Fibroblast of pulmonary artery (primary cell): Measurements from ENCODE around the gene TARBP2.

Experiments
- DNase-seq: peaks from one replicate; pipeline ENCODE4 v3.0.0-alpha.2; 2010; ENCODE audit warnings: low read depth
- H3K4me3 ChIP-seq: replicated peaks from 2 replicates; pipeline ENCODE4 v1.5.1; 2011; ENCODE audit warnings: low read depth, mild to moderate bottlenecking, control low read depth, low read length, moderate library complexity
- TF ChIP-seq, protein P1 (sequence below): IDR thresholded peaks from 2 replicates; pipeline ENCODE4 v1.5.1; 2011; ENCODE audit warnings: mild to moderate bottlenecking, control low read depth, low read length, inconsistent platforms; ENCODE audit errors: missing control alignments

The TARBP2 gene

DNA sequence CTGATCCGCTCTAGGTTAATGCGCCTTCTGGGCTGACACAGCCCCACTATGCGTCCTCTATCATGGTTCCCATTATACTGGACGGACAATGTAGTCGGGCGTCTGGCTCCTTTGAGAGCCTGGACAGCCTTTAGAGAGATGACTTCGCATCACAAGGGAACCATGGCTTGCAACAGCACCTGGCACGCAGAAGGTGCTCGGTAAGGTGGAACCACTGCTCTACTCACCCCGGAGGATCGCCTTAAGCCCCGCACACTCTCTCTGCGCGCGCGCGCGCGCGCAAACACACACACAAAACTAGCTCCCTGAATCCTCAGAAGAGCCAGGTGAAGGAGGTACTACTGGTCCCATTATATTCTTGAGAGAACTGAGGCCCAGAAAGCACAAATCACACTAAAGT is 8.9 kb upstream of the TARBP2 start:
- no peak for DNase-seq
- TF ChIP-seq, protein P1, sequence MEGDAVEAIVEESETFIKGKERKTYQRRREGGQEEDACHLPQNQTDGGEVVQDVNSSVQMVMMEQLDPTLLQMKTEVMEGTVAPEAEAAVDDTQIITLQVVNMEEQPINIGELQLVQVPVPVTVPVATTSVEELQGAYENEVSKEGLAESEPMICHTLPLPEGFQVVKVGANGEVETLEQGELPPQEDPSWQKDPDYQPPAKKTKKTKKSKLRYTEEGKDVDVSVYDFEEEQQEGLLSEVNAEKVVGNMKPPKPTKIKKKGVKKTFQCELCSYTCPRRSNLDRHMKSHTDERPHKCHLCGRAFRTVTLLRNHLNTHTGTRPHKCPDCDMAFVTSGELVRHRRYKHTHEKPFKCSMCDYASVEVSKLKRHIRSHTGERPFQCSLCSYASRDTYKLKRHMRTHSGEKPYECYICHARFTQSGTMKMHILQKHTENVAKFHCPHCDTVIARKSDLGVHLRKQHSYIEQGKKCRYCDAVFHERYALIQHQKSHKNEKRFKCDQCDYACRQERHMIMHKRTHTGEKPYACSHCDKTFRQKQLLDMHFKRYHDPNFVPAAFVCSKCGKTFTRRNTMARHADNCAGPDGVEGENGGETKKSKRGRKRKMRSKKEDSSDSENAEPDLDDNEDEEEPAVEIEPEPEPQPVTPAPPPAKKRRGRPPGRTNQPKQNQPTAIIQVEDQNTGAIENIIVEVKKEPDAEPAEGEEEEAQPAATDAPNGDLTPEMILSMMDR, result no peak
- peak overlapping the region; percentile 54 for H3K4me3 ChIP-seq

DNA sequence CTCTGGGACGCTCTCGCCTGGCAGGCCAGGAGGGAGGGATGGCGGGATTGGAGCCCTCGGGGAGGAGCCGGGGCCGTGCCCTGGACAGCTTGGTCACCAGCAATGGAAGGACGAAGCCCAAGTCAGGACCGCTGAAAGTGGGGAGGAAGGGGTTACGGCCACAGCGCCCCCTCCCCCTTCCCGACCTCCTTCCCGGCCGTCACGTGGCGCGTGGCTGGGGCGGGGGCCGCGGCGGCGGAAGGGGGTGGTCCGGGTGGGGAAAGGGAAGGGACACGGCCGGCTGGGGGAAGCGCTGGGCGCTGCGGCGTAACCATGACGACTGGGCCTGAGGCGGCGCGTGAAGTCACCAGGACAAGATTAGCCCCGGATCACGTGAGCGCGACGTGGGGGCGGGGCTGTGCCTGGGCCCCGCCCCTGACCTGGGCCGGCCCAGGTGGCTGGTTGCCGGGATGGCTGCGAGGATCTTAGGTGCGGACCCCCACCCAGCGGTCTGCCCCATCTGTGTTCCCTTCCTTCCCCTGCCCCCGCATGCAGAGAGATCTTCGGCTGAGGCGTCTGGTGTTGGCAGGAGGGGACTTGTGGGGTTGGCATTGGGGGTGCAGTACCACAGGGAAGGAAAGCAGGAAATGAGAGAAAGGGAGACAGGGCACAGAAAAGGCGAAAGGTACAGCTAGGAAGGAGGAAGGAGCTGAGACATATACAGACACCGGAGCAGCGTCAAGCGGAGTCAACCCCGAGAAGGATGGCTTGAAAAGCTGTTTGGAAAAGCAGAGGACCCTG is 8.1 kb upstream of the TARBP2 start:
- TF ChIP-seq, protein P1, result no peak
- DNase-seq, result peak; percentile 92
- peak overlapping the region; percentile 54 for H3K4me3 ChIP-seq

DNA sequence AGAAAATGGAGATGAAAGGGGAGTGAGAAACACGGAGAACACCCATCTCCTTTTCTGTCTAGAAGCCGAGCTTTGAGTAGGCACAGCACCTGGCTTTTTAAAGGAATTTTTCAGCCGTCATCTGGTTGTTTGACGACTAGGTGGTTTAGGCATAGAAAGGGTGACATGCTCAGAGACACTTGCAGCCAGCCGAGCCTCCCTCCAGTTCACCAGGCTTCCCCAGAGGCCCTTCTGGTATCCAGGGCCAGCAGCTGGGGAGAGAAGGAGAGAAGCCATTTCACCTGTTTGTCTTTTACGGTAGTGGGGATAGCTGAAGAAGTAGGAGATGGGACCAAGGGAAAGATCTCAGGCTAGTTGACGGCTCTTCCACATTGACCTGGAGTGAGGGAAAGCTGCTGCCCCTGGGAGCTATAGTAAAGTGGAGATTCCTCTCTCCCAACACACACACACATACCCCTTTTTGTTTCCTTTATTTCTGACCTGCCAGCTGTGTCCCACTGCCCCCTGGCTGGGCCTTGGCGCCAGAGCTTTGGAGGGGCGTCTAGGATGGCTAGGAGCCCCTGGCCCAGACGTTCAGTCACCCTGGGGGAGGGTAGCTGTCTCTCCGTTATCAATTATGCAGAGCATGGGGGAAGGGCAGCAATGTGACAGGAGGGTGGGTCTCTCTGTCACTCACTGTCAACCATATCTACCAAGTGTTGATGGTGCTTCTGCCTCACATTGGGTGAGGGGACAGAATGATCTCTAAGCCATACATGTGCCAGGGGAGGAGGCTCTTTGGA is 7.3 kb upstream of the TARBP2 start:
- TF ChIP-seq, protein P1, result no peak
- peak overlapping the region; percentile 50 for H3K4me3 ChIP-seq
- DNase-seq, result no peak

DNA sequence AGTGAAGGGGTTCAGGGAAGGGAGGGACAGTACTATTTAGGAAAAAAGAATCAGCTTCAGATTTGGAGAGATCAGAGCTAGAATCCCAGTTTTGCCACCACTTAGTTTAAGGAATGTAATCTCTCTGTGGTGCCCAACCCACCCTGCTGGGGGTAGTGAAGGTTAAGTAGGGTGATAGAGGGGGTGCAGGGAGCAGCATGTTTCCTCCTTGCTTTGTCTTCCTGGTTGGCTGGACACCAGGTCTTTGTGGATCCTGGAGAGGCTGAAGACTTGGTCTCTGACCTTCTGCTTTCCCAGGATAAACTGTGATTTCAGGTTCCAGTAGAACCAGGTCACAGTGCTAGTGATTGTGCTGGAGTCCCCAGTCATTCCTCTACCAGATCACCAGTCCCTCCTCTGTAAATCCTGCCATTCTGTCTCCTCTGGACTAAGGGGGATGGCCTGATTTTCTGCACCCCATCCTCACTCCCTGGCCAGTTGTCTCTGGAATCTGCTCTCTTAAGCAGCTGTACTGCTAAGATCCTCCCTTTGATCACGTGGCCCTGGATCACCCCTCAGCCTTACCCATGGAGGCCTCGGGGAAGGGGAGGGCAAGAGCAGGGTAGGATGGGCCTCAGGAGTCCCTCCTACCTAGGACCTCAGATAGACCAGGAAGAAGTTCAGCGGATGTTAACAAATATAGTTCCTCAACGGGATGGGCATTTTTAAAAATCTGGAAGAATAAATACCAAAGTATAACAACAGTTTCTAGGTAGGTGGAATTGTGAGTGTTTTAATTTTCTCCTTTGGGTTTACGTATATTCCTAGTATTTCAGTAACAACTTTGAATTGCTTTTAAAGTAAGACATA is 5.0 kb upstream of the TARBP2 start:
- TF ChIP-seq, protein P1, result no peak
- peak; percentile 86 for DNase-seq
- peak overlapping the region; percentile 36 for H3K4me3 ChIP-seq

DNA sequence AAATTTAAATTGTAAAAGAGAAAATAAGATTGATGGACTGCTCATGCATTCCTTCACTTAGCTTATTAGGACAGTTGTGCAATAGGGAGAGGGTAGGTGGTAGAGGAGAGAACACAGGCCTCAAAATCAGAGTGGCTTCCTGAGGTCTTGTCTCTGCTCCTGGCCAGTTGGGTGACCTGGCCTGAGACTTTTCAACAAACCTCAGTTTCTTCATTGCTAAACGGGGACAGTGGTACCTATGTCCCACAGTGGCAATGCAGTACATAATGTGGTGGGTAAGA is 4.4 kb upstream of the TARBP2 start:
- H3K4me3 ChIP-seq, result peak overlapping the region; percentile 36
- DNase-seq, result no peak
- TF ChIP-seq, protein P1, result no peak

DNA sequence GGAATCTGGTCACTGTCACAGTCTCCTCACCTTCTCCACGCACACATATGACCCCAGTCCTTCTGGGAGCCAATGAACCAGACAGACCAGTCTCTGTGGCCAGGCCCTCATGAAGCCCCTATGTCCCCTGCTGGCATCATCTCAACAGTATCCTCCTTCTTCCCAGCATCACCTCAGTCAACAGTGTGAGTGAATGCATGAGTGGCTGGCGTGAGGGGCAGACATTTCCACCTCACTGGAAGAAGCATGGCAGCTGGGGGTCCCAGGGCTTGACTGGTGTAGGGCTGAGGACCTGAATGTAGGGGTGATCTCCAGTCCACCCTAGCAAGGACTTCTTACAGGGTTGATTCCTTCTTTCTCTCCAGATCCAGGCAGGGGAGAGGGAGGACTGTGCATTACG is 3.6 kb upstream of the TARBP2 start:
- TF ChIP-seq, protein P1, result no peak
- no peak overlapping the region for H3K4me3 ChIP-seq
- DNase-seq, result no peak
